WTC11 (cell line): ENCODE data around the gene CYP2C9. TPM values are rescaled to one million over a fixed set of nuclear protein-coding genes. Genes with fewer than 3 reads are reported as not detected.

Experiments used
- ATAC-seq: fragments of 200-7000 bp; cut with Tn5 transposase; 2 replicates; pipeline ENCODE4 v1.10.0; 2021; ENCODE audit warnings: mild to moderate bottlenecking, moderate library complexity
- CTCF ChIA-PET: fragments of 300-600 bp; sonication (Branson Sonifier 250); formaldehyde crosslinking; loops from one replicate; lab custom pipeline; 2021; ENCODE audit warnings: antibody characterized with exemption; lab: Charles Lee
- POLR2A ChIA-PET: fragments of 350-600 bp; sonication (Branson Sonifier 250); formaldehyde crosslinking; loops from one replicate; lab custom pipeline; 2021; ENCODE audit warnings: antibody characterized with exemption; lab: Charles Lee
- DNase-seq: peaks from one replicate; pipeline ENCODE4 v3.0.0; 2021; ENCODE audit warnings: low spot score
- H3K27ac Mint-ChIP-seq: 2 replicates; pipeline ENCODE4 v1.8.0; 2021; ENCODE audit warnings: mixed read lengths
- H3K27me3 Mint-ChIP-seq: 2 replicates; pipeline ENCODE4 v1.8.0; 2021; ENCODE audit warnings: low read depth, mild to moderate bottlenecking, moderate library complexity, mixed read lengths
- H3K36me3 Mint-ChIP-seq: 2 replicates; pipeline ENCODE4 v1.8.0; 2021; ENCODE audit warnings: mixed read lengths
- H3K4me1 Mint-ChIP-seq: 2 replicates; pipeline ENCODE4 v1.8.0; 2022; ENCODE audit warnings: mixed read lengths
- H3K4me3 Mint-ChIP-seq: 2 replicates; pipeline ENCODE4 v1.8.0; 2021; ENCODE audit warnings: mild to moderate bottlenecking, moderate library complexity, mixed read lengths
- H3K9me3 Mint-ChIP-seq: 2 replicates; pipeline ENCODE4 v1.8.0; 2021; ENCODE audit warnings: mixed read lengths
- ATF1 ChIP-seq: sonication (generic); formaldehyde crosslinking; IDR thresholded peaks from 2 replicates; pipeline ENCODE4 v1.8.1; 2023; ENCODE audit warnings: mild to moderate bottlenecking, moderate library complexity, missing genetic modification reagents
- CBFB ChIP-seq: sonication (generic); formaldehyde crosslinking; IDR thresholded peaks from 2 replicates; pipeline ENCODE4 v1.8.1; 2022; ENCODE audit warnings: mild to moderate bottlenecking, low read depth, missing genetic modification reagents
- CREB1 ChIP-seq: sonication (generic); formaldehyde crosslinking; IDR thresholded peaks from 2 replicates; pipeline ENCODE4 v1.8.0; 2023; ENCODE audit warnings: mild to moderate bottlenecking, missing genetic modification reagents
- ELF4 ChIP-seq: sonication (generic); formaldehyde crosslinking; IDR thresholded peaks from 2 replicates; pipeline ENCODE4 v1.8.1; 2022; ENCODE audit warnings: low read depth, mild to moderate bottlenecking, moderate library complexity, missing genetic modification reagents
- GABPB1 ChIP-seq: sonication (generic); formaldehyde crosslinking; IDR thresholded peaks from 2 replicates; pipeline ENCODE4 v1.8.1; 2023; ENCODE audit warnings: mild to moderate bottlenecking, missing genetic modification reagents
- GTF2I ChIP-seq: fragments of 250-450 bp; sonication (Bioruptor Pico); conservative IDR thresholded peaks from 2 replicates; pipeline ENCODE4 v1.4.0; 2021; ENCODE audit warnings: mild to moderate bottlenecking
- JUN ChIP-seq: sonication (generic); formaldehyde crosslinking; IDR thresholded peaks from 2 replicates; pipeline ENCODE4 v1.8.0; 2023; ENCODE audit warnings: mild to moderate bottlenecking, missing genetic modification reagents
- NR3C1 ChIP-seq: sonication (generic); formaldehyde crosslinking; conservative IDR thresholded peaks from 2 replicates; pipeline ENCODE4 v1.8.1; 2023; ENCODE audit warnings: low read depth, mild to moderate bottlenecking, missing genetic modification reagents
- RELA ChIP-seq: sonication (generic); formaldehyde crosslinking; IDR thresholded peaks from 2 replicates; pipeline ENCODE4 v1.8.1; 2022; ENCODE audit warnings: missing genetic modification reagents, mild to moderate bottlenecking, borderline replicate concordance
- SMAD4 ChIP-seq: sonication (generic); formaldehyde crosslinking; IDR thresholded peaks from 2 replicates; pipeline ENCODE4 v1.8.0; 2022; ENCODE audit warnings: mild to moderate bottlenecking, missing genetic modification reagents
- SP1 ChIP-seq: sonication (generic); formaldehyde crosslinking; conservative IDR thresholded peaks from 2 replicates; pipeline ENCODE4 v1.8.1; 2022; ENCODE audit warnings: missing genetic modification reagents
- TEAD1 ChIP-seq: sonication (generic); formaldehyde crosslinking; IDR thresholded peaks from 2 replicates; pipeline ENCODE4 v1.8.0; 2022; ENCODE audit warnings: mild to moderate bottlenecking, missing genetic modification reagents
- TP53 ChIP-seq: sonication (generic); formaldehyde crosslinking; IDR thresholded peaks from 2 replicates; pipeline ENCODE4 v1.8.1; 2023; ENCODE audit warnings: mild to moderate bottlenecking, missing genetic modification reagents
- ZBTB21 ChIP-seq: sonication (generic); formaldehyde crosslinking; IDR thresholded peaks from 2 replicates; pipeline ENCODE4 v1.8.1; 2023; ENCODE audit warnings: mild to moderate bottlenecking, missing genetic modification reagents, borderline replicate concordance
- ZNF138 ChIP-seq: sonication (generic); formaldehyde crosslinking; conservative IDR thresholded peaks from 2 replicates; pipeline ENCODE4 v1.8.1; 2022; ENCODE audit warnings: mild to moderate bottlenecking, moderate library complexity, missing genetic modification reagents
- ZNF423 ChIP-seq: fragments of 250-450 bp; sonication (Bioruptor Pico); IDR thresholded peaks from 2 replicates; pipeline ENCODE4 v2.1.2; 2022; ENCODE audit warnings: mild to moderate bottlenecking, moderate library complexity
- total RNA-seq: library from RNA; stranded (reverse); gene quantifications from 3 replicates; pipeline ENCODE4 v1.2.3, GENCODE V29; 2021
- TF ChIP-seq, protein P1 (sequence below): fragments of 200-600 bp; IDR thresholded peaks from 2 replicates; pipeline ENCODE4 v1.8.0; 2022; ENCODE audit warnings: antibody characterized with exemption
- TF ChIP-seq, protein P2 (sequence below): fragments of 250-450 bp; sonication (Bioruptor Pico); IDR thresholded peaks from 2 replicates; pipeline ENCODE4 v1.8.0; 2021; ENCODE audit warnings: mild to moderate bottlenecking
- TF ChIP-seq, protein P3 (sequence below): sonication (generic); formaldehyde crosslinking; IDR thresholded peaks from 2 replicates; pipeline ENCODE4 v1.8.0; 2023; ENCODE audit warnings: mild to moderate bottlenecking, missing genetic modification reagents
- TF ChIP-seq, protein P4 (sequence below): sonication (generic); formaldehyde crosslinking; IDR thresholded peaks from 2 replicates; pipeline ENCODE4 v1.8.0; 2023; ENCODE audit warnings: missing genetic modification reagents, mild to moderate bottlenecking, borderline replicate concordance
- TF ChIP-seq, protein P5 (sequence below): sonication (generic); formaldehyde crosslinking; IDR thresholded peaks from 2 replicates; pipeline ENCODE4 v1.8.1; 2023; ENCODE audit warnings: mild to moderate bottlenecking, missing genetic modification reagents
- TF ChIP-seq, protein P6 (sequence below): sonication (generic); formaldehyde crosslinking; IDR thresholded peaks from 2 replicates; pipeline ENCODE4 v1.8.0; 2022; ENCODE audit warnings: mild to moderate bottlenecking, missing genetic modification reagents

The CYP2C9 gene
- total RNA-seq, 1 experiment from 2014 or later: 0.50 TPM

DNA sequence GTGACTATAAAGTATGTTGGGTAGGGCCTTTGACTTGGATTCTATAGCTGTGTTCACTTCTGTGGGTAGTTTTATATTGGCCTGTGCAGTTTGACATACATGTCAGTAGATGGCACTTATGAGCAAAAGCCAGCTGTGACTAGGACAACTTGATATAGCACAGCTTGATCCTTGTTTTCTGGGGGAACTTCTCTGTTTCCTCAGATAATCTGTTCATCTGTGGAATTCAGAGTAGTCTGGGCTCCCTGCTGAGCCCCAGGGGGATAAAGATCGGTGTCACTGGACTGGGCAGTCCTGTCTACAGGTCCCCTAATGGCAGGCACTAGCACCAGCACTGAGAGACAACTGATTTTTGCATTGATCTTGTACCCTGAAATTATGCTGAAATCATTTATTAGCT lies 25.4 kb downstream of the CYP2C9 start (continued):
- TF ChIP-seq, protein P1, sequence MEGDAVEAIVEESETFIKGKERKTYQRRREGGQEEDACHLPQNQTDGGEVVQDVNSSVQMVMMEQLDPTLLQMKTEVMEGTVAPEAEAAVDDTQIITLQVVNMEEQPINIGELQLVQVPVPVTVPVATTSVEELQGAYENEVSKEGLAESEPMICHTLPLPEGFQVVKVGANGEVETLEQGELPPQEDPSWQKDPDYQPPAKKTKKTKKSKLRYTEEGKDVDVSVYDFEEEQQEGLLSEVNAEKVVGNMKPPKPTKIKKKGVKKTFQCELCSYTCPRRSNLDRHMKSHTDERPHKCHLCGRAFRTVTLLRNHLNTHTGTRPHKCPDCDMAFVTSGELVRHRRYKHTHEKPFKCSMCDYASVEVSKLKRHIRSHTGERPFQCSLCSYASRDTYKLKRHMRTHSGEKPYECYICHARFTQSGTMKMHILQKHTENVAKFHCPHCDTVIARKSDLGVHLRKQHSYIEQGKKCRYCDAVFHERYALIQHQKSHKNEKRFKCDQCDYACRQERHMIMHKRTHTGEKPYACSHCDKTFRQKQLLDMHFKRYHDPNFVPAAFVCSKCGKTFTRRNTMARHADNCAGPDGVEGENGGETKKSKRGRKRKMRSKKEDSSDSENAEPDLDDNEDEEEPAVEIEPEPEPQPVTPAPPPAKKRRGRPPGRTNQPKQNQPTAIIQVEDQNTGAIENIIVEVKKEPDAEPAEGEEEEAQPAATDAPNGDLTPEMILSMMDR: peak; percentile 13; the same call in 1 of the 2 replicates
- TF ChIP-seq ELF4 (no peak), ZBTB21 (CRISPR knock-in tag) (no peak)

DNA sequence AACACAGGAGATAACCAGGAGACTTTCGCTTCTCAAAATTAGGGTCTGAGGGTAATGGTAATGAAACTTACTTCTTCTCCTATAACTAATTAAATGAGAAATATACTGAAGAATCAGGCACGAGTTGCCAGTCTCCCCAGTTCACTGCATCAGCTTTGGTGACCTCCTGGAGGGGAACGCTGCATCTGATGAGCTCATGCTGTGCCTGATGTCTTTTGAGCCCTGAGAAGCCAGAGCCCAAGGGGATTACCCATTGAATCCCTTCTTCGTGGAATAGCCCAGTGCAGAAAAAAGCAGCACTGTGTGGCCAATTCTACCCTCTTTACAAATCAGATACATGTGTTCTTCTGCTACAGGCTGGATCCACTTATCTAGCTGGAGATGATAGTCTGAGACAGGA lies 45.1 kb downstream of the CYP2C9 start:
- Mint-ChIP-seq H3K4me3 (no peak overlapping the region), H3K4me1 (peaks cover 4% of the 10 kb centered on the region; the same call in 1 of the 2 replicates), H3K9me3 (peaks cover 18% of the 10 kb centered on the region), H3K27ac (no peak overlapping the region), H3K27me3 (0 out of 2 replicates have a peak, but pooled peaks cover 2% of the 10 kb centered on the region), H3K36me3 (no peaks in the 10 kb centered on the region)
- peak; percentile 62; the same call in 1 of the 2 replicates for ATAC-seq
- DNase-seq: no peak
- POLR2A ChIA-PET: no interaction called here
- CTCF ChIA-PET: interaction anchor here (1.7 kb wide), 1 partner anchor 20 kb away, joined by 5 read pairs; no protein-coding TSS in a partner anchor
- TF ChIP-seq ZNF423 (peak; percentile 66; the same call in 1 of the 2 replicates), SP1 (CRISPR knock-in tag) (no peak), CBFB (CRISPR knock-in tag) (no peak), ATF1 (CRISPR knock-in tag) (no peak)
- TF ChIP-seq, protein P2, sequence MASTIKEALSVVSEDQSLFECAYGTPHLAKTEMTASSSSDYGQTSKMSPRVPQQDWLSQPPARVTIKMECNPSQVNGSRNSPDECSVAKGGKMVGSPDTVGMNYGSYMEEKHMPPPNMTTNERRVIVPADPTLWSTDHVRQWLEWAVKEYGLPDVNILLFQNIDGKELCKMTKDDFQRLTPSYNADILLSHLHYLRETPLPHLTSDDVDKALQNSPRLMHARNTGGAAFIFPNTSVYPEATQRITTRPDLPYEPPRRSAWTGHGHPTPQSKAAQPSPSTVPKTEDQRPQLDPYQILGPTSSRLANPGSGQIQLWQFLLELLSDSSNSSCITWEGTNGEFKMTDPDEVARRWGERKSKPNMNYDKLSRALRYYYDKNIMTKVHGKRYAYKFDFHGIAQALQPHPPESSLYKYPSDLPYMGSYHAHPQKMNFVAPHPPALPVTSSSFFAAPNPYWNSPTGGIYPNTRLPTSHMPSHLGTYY (CRISPR knock-in tag): no peak

DNA sequence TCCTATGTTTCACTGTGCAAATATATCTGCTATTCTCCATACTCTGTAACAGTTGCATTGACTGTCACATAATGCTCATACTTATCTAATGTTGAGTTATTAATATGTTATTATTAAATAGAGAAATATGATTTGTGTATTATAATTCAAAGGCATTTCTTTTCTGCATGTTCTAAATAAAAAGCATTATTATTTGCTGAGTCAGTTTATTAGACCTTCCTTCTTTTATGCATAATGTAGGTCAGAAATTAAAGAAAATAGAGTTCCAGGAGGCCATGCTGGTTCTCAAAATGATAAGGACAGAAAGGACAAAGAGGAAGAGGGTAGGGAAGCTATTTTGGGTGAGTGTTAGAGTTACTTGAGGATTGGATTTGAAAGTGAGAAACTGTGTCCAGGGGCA lies 50.7 kb downstream of the CYP2C9 start:
- H3K9me3 Mint-ChIP-seq: peaks cover 53% of the 10 kb centered on the region
- CTCF ChIA-PET: interaction anchor here (1.1 kb wide), 1 partner anchor 26 kb away, joined by 3 read pairs; no protein-coding TSS in a partner anchor
- no peak overlapping the region for H3K4me3 Mint-ChIP-seq
- H3K27me3 Mint-ChIP-seq: no peaks in the 10 kb centered on the region; the same call in none of the 2 replicates
- ATAC-seq (no peak), DNase-seq (no peak)
- H3K36me3 Mint-ChIP-seq: peaks cover 19% of the 10 kb centered on the region
- H3K27ac Mint-ChIP-seq: no peak overlapping the region
- peaks cover 8% of the 10 kb centered on the region for H3K4me1 Mint-ChIP-seq
- POLR2A ChIA-PET: no interaction called here
- TF ChIP-seq GTF2I (CRISPR knock-in tag) (no peak), GABPB1 (CRISPR knock-in tag) (no peak), ZNF138 (CRISPR knock-in tag) (no peak), NR3C1 (no peak), TEAD1 (CRISPR knock-in tag) (no peak), SMAD4 (CRISPR knock-in tag) (no peak), CREB1 (CRISPR knock-in tag) (no peak), RELA (no peak), TP53 (CRISPR knock-in tag) (no peak), JUN (CRISPR knock-in tag) (no peak), ATF1 (CRISPR knock-in tag) (no peak)
- TF ChIP-seq, protein P3, sequence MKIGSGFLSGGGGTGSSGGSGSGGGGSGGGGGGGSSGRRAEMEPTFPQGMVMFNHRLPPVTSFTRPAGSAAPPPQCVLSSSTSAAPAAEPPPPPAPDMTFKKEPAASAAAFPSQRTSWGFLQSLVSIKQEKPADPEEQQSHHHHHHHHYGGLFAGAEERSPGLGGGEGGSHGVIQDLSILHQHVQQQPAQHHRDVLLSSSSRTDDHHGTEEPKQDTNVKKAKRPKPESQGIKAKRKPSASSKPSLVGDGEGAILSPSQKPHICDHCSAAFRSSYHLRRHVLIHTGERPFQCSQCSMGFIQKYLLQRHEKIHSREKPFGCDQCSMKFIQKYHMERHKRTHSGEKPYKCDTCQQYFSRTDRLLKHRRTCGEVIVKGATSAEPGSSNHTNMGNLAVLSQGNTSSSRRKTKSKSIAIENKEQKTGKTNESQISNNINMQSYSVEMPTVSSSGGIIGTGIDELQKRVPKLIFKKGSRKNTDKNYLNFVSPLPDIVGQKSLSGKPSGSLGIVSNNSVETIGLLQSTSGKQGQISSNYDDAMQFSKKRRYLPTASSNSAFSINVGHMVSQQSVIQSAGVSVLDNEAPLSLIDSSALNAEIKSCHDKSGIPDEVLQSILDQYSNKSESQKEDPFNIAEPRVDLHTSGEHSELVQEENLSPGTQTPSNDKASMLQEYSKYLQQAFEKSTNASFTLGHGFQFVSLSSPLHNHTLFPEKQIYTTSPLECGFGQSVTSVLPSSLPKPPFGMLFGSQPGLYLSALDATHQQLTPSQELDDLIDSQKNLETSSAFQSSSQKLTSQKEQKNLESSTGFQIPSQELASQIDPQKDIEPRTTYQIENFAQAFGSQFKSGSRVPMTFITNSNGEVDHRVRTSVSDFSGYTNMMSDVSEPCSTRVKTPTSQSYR (CRISPR knock-in tag): no peak
- TF ChIP-seq, protein P4, sequence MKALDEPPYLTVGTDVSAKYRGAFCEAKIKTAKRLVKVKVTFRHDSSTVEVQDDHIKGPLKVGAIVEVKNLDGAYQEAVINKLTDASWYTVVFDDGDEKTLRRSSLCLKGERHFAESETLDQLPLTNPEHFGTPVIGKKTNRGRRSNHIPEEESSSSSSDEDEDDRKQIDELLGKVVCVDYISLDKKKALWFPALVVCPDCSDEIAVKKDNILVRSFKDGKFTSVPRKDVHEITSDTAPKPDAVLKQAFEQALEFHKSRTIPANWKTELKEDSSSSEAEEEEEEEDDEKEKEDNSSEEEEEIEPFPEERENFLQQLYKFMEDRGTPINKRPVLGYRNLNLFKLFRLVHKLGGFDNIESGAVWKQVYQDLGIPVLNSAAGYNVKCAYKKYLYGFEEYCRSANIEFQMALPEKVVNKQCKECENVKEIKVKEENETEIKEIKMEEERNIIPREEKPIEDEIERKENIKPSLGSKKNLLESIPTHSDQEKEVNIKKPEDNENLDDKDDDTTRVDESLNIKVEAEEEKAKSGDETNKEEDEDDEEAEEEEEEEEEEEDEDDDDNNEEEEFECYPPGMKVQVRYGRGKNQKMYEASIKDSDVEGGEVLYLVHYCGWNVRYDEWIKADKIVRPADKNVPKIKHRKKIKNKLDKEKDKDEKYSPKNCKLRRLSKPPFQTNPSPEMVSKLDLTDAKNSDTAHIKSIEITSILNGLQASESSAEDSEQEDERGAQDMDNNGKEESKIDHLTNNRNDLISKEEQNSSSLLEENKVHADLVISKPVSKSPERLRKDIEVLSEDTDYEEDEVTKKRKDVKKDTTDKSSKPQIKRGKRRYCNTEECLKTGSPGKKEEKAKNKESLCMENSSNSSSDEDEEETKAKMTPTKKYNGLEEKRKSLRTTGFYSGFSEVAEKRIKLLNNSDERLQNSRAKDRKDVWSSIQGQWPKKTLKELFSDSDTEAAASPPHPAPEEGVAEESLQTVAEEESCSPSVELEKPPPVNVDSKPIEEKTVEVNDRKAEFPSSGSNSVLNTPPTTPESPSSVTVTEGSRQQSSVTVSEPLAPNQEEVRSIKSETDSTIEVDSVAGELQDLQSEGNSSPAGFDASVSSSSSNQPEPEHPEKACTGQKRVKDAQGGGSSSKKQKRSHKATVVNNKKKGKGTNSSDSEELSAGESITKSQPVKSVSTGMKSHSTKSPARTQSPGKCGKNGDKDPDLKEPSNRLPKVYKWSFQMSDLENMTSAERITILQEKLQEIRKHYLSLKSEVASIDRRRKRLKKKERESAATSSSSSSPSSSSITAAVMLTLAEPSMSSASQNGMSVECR (CRISPR knock-in tag): no peak
- TF ChIP-seq, protein P5, sequence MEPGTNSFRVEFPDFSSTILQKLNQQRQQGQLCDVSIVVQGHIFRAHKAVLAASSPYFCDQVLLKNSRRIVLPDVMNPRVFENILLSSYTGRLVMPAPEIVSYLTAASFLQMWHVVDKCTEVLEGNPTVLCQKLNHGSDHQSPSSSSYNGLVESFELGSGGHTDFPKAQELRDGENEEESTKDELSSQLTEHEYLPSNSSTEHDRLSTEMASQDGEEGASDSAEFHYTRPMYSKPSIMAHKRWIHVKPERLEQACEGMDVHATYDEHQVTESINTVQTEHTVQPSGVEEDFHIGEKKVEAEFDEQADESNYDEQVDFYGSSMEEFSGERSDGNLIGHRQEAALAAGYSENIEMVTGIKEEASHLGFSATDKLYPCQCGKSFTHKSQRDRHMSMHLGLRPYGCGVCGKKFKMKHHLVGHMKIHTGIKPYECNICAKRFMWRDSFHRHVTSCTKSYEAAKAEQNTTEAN: no peak
- TF ChIP-seq, protein P6, sequence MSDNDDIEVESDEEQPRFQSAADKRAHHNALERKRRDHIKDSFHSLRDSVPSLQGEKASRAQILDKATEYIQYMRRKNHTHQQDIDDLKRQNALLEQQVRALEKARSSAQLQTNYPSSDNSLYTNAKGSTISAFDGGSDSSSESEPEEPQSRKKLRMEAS (CRISPR knock-in tag): no peak
